Upper lobe of right lung (tissue), 1 donor: ENCODE results near the gene ASCC2. TPM values are rescaled to one million over a fixed set of nuclear protein-coding genes. Genes with fewer than 3 reads are reported as not detected.
"Not testable (repeated sequence)": the region's sequence is repeated elsewhere in the genome, so short reads cannot be mapped to it uniquely, and the experiment has no call there.

Experiments
- ATAC-seq: fragments of 200-7000 bp; cut with Tn5 transposase; one replicate; pipeline ENCODE4 v1.9.1; 2020; ENCODE audit warnings: mild to moderate bottlenecking, moderate library complexity
- DNase-seq: peaks from one replicate; pipeline ENCODE4 v3.0.0-alpha.2; 2020
- H3K27ac ChIP-seq: fragments of 200-600 bp; one replicate; pipeline ENCODE4 v1.8.0; 2022
- H3K27me3 ChIP-seq: fragments of 200-600 bp; one replicate; pipeline ENCODE4 v1.8.0; 2022; ENCODE audit warnings: mild to moderate bottlenecking
- H3K36me3 ChIP-seq: fragments of 200-600 bp; one replicate; pipeline ENCODE4 v1.8.0; 2022
- H3K4me1 ChIP-seq: fragments of 200-600 bp; one replicate; pipeline ENCODE4 v1.8.0; 2022
- H3K4me3 ChIP-seq: fragments of 200-600 bp; one replicate; pipeline ENCODE4 v1.8.0; 2022; ENCODE audit warnings: mild to moderate bottlenecking
- H3K9me3 ChIP-seq: fragments of 200-600 bp; one replicate; pipeline ENCODE4 v1.8.0; 2022
- intact Hi-C: fragments of 100-400 bp; cut with DNase I; formaldehyde crosslinking; loops from one replicate; pipeline ENCODE4 v1.11.0; 2022
- total RNA-seq: library from RNA; stranded (reverse); fragmentation: NEBNext Ultra II Directional; extraction: Animal tissue kit (Norgen Biotek cat#: 25700); gene quantifications from one replicate; pipeline ENCODE4 v1.2.1, GENCODE V29; 2021
- TF ChIP-seq, protein P1 (sequence below): fragments of 200-600 bp; IDR thresholded peaks from one replicate; pipeline ENCODE4 v1.8.0; 2022; ENCODE audit warnings: antibody characterized with exemption
- donor health status: DM: no; HTN: yes; CAD: no; lungs with severe emphysema.

Gene ASCC2
- total RNA-seq, 1 donor from 2014 or later = 54.6 TPM

DNA sequence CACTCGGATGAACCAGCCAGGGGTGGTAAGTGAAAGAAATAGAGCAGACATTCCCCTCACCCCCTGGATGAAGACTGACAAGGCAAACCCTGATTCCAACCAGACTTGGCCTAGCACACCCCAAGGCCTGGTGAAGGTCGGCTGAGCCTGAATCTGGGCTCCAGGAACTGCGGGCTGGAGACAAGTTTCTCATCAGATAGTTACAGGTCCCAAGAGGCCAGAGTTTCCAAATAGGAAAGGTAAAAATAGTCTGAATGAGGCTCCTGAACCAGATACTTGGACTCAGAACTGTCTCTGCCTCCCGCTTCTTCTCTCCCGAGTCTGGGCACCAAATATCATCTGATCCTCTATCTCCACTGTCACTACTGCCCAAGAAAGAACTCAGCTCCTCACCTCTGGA, 79.1 kb downstream of the ASCC2 start:
- H3K27me3 ChIP-seq = no peaks in the 10 kb centered on the region

DNA sequence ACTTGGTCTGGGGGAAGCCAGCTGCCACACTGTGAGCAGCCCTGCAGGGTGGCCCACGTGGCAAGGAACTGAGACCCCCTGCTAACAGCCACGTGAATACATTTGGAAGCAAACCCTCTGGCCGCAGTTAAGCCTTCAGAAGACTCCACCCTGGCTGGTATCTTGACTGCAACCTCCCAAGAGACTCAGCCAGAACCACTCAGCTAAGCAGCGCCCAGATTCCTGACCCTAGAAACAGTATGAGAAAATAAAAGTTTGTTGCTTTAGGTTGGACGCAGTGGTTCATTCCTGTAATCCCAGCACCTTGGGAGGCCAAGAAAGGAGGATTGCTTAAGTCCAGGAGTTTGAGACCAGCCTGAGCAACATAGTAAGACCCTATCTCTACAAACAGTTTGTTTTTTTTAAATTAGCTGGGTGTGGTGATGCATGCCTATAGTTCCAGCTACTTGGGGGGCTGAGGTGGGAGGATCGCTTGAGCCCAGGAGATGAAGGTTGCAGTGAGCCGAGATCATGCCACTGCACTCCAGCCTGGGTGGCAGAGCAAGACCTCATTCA, 79.9 kb downstream of the ASCC2 start:
- H3K27me3 ChIP-seq = no peaks in the 10 kb centered on the region
- H3K4me3 ChIP-seq = no peak overlapping the region
- intact Hi-C loops = no loop called here
- no peaks in the 10 kb centered on the region for H3K36me3 ChIP-seq
- H3K9me3 ChIP-seq = no peaks in the 10 kb centered on the region
- TF ChIP-seq, protein P1, sequence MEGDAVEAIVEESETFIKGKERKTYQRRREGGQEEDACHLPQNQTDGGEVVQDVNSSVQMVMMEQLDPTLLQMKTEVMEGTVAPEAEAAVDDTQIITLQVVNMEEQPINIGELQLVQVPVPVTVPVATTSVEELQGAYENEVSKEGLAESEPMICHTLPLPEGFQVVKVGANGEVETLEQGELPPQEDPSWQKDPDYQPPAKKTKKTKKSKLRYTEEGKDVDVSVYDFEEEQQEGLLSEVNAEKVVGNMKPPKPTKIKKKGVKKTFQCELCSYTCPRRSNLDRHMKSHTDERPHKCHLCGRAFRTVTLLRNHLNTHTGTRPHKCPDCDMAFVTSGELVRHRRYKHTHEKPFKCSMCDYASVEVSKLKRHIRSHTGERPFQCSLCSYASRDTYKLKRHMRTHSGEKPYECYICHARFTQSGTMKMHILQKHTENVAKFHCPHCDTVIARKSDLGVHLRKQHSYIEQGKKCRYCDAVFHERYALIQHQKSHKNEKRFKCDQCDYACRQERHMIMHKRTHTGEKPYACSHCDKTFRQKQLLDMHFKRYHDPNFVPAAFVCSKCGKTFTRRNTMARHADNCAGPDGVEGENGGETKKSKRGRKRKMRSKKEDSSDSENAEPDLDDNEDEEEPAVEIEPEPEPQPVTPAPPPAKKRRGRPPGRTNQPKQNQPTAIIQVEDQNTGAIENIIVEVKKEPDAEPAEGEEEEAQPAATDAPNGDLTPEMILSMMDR = no peak
- no peak overlapping the region for H3K27ac ChIP-seq
- DNase-seq = no peak
- no peak for ATAC-seq
- no peaks in the 10 kb centered on the region for H3K4me1 ChIP-seq

More for the DNA sequence above, 79.1 kb downstream of the ASCC2 start:
- TF ChIP-seq, protein P1 = no peak
- Histone ChIP-seq H3K27ac (no peak overlapping the region), H3K4me3 (no peak overlapping the region), H3K9me3 (no peaks in the 10 kb centered on the region), H3K4me1 (no peaks in the 10 kb centered on the region), H3K36me3 (no peaks in the 10 kb centered on the region)
- DNase-seq (no peak), ATAC-seq (no peak)
- intact Hi-C loops = no loop called here

DNA sequence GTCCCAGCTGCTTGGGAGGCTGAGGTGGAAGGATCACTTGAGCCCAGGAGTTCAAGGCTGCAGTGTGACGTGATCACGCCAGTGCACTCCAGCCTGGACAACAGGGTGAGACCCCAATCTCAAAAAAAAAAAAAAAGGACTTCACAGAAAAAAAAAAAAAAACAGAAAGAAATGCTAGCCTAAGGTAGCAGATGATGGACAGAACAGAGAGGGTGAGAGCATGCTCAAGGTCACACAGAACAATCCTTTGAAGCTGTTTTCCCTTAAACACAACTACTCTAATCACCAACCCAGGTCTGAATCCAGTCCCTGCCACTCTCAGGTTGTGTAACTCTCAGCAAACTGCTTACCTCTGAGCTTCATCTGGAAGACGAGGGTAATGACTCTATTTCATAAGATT, 81.0 kb downstream of the ASCC2 start:
- ATAC-seq = no peak
- TF ChIP-seq, protein P1 = no peak

DNA sequence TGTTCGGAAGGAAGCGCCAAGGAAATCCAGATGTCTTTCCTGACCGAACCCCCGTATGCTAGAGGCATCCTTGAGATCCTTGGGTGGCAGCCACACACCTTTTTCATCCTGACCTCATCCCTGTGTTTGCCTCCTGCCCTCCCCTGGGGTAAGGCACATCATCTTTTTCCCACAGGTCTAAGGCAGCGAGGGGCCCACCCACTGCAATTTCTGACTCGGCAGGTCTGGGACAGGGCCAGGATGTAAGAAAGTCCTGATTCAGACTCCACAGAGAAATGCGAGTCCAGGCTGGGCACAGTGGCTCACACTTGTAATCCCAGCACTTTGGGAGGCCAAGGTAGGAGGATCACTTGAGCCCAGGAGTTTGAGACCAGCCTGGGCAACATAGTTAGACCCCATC, 81.7 kb downstream of the ASCC2 start:
- DNase-seq (no peak), ATAC-seq (no peak)
- Histone ChIP-seq H3K4me3 (no peak overlapping the region), H3K9me3 (no peaks in the 10 kb centered on the region), H3K27me3 (no peaks in the 10 kb centered on the region), H3K36me3 (no peaks in the 10 kb centered on the region), H3K4me1 (peaks cover 2% of the 10 kb centered on the region), H3K27ac (no peak overlapping the region)
- TF ChIP-seq, protein P1 = no peak
- intact Hi-C loops = no loop called here

More for the DNA sequence above, 81.0 kb downstream of the ASCC2 start:
- no peaks in the 10 kb centered on the region for H3K27me3 ChIP-seq
- H3K4me1 ChIP-seq = no peaks in the 10 kb centered on the region
- H3K36me3 ChIP-seq = no peaks in the 10 kb centered on the region
- intact Hi-C loops = no loop called here
- DNase-seq = no peak
- H3K9me3 ChIP-seq = no peaks in the 10 kb centered on the region
- no peak overlapping the region for H3K27ac ChIP-seq
- no peak overlapping the region for H3K4me3 ChIP-seq

DNA sequence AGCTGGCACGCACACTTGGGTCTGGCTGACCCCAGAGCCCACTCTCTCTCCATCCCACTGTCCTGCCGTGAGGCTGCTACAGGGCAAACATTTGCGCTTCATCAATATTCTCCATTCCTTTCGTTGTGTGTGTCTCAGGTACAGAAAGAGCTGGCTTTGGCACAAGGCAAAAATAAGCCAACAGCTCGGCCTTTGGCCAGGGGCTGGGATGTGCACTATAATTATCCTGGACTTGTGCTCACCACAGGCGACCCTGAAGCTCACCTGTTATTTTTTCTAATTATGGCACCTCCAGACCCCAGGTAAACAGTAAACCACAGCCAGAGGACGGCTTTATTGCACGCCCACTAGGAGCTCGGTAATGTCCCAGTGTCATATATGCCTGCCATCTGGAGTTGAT, 82.2 kb downstream of the ASCC2 start:
- H3K4me3 ChIP-seq = no peak overlapping the region
- H3K9me3 ChIP-seq = no peaks in the 10 kb centered on the region
- ATAC-seq = no peak
- H3K4me1 ChIP-seq = peaks cover 2% of the 10 kb centered on the region
- TF ChIP-seq, protein P1 = no peak
- H3K27ac ChIP-seq = no peak overlapping the region
- intact Hi-C loops = no loop called here
- no peak for DNase-seq
- no peaks in the 10 kb centered on the region for H3K36me3 ChIP-seq
- H3K27me3 ChIP-seq = no peaks in the 10 kb centered on the region

DNA sequence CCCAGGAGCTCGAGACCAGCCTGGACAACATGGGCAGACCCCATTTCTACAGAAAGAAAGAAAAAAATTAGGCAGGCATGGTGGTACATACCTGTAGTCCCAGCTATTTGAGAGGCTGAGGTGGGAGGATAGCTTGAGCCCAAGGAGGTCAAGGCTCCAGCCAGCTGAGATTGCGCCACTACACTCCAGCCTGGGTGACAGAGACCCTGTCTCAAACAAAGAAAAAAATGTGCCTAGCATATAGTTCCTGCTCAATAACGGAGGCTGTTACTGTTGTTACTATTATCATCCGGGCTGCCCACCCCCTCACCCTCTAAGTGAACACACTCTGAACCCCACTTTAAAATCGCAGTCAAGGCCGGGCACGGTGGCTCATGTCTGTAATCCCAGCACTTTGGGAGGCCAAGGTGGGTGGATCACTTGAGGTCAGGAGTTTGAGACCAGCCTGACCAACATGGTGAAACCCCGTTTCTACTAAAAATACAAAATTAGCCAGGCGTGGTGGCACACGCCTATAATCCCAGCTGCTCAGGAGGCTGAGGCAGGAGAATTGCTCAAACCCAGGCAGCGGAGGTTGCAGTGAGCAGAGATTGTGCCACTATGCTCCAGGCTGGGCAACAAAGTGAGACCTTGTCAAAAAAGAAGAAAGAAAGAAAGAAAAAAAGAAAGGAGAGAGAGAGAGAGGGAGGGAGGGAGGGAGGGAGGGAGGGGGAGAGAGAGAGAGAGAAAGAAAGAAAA, 83.2 kb downstream of the ASCC2 start:
- H3K27ac ChIP-seq, H3K4me3 ChIP-seq, ATAC-seq, intact Hi-C loops, DNase-seq, H3K27me3 ChIP-seq, H3K4me1 ChIP-seq, H3K36me3 ChIP-seq, H3K9me3 ChIP-seq: not testable (repeated sequence)
